ENCODE data around the gene LCE3A. TPM values are rescaled to one million over a fixed set of nuclear protein-coding genes. Genes with fewer than 3 reads are reported as not detected.
A peak's percentile ranks its signal among the peaks of the same experiment; 100 is the strongest.
"Not testable (repeated sequence)": the region's sequence is repeated elsewhere in the genome, so short reads cannot be mapped to it uniquely, and the experiment has no call there.

The LCE3A gene
- not detected in 2 replicates for total RNA-seq (2014; rRNA removed; shearing (Covaris generic); ENCODE audit: low replicate concordance)

GRCh38 chr1:152622803-152623202, at the start of gene LCE3A:
TSS of gene LCE3A (minus strand) at chr1:152623103. CDS start at chr1:152623103, 0 bp downstream.
- in situ Hi-C loops (cut with HindIII; ENCODE audit: low pct_unique_long_range_greater_than_20kb, low sequenced_read_pairs) = no loop called here
- no peak for DNase-seq (ENCODE audit: low read depth)

- DNase-seq (ENCODE audit: low read depth) = no peak
- in situ Hi-C loops (cut with HindIII; ENCODE audit: low pct_unique_long_range_greater_than_20kb, low sequenced_read_pairs) = no loop called here
Measured at GRCh38 chr1:152667648-152668047, 44.7 kb upstream of the LCE3A start.

GRCh38 chr1:152666171-152666570, 43.3 kb upstream of the LCE3A start:
- in situ Hi-C loops (cut with HindIII; ENCODE audit: low pct_unique_long_range_greater_than_20kb, low sequenced_read_pairs); DNase-seq (ENCODE audit: low read depth): not testable (repeated sequence)

GRCh38 chr1:152663098-152663497, 40.2 kb upstream of the LCE3A start, which contains the start of gene LCE2D:
TSS of gene LCE2D (plus strand) at chr1:152663380. CDS start at chr1:152664106, 726 bp downstream.
- in situ Hi-C loops (cut with HindIII; ENCODE audit: low pct_unique_long_range_greater_than_20kb, low sequenced_read_pairs) = no loop called here
- DNase-seq (ENCODE audit: low read depth) = no peak

GRCh38 chr1:152658649-152659048, 35.7 kb upstream of the LCE3A start:
- in situ Hi-C loops (cut with HindIII; ENCODE audit: low pct_unique_long_range_greater_than_20kb, low sequenced_read_pairs) = no loop called here
- DNase-seq (ENCODE audit: low read depth) = no peak

- in situ Hi-C loops (cut with HindIII; ENCODE audit: low pct_unique_long_range_greater_than_20kb, low sequenced_read_pairs) = no loop called here
- no peak for DNase-seq (ENCODE audit: low read depth)
Measured at GRCh38 chr1:152657677-152658076, 34.8 kb upstream of the LCE3A start.

- in situ Hi-C loops (cut with HindIII; ENCODE audit: low pct_unique_long_range_greater_than_20kb, low sequenced_read_pairs) = no loop called here
- DNase-seq (ENCODE audit: low read depth) = no peak
Measured at GRCh38 chr1:152656459-152656858, 33.6 kb upstream of the LCE3A start.

GRCh38 chr1:152654110-152654509, 31.2 kb upstream of the LCE3A start:
- in situ Hi-C loops (cut with HindIII; ENCODE audit: low pct_unique_long_range_greater_than_20kb, low sequenced_read_pairs) = no loop called here
- DNase-seq (ENCODE audit: low read depth) = peak; percentile 50

- no peak for DNase-seq (ENCODE audit: low read depth)
- in situ Hi-C loops (cut with HindIII; ENCODE audit: low pct_unique_long_range_greater_than_20kb, low sequenced_read_pairs) = no loop called here
Measured at GRCh38 chr1:152646656-152647055, 23.8 kb upstream of the LCE3A start.

- in situ Hi-C loops (cut with HindIII; ENCODE audit: low pct_unique_long_range_greater_than_20kb, low sequenced_read_pairs) = no loop called here
- no peak for DNase-seq (ENCODE audit: low read depth)
Measured at GRCh38 chr1:152645146-152645545, 22.2 kb upstream of the LCE3A start.

GRCh38 chr1:152643945-152644344, 21.0 kb upstream of the LCE3A start:
- no peak for DNase-seq (ENCODE audit: low read depth)
- in situ Hi-C loops (cut with HindIII; ENCODE audit: low pct_unique_long_range_greater_than_20kb, low sequenced_read_pairs) = no loop called here

- DNase-seq (ENCODE audit: low read depth) = no peak
- in situ Hi-C loops (cut with HindIII; ENCODE audit: low pct_unique_long_range_greater_than_20kb, low sequenced_read_pairs) = no loop called here
Measured at GRCh38 chr1:152640351-152640750, 17.4 kb upstream of the LCE3A start.

- no peak for DNase-seq (ENCODE audit: low read depth)
- in situ Hi-C loops (cut with HindIII; ENCODE audit: low pct_unique_long_range_greater_than_20kb, low sequenced_read_pairs) = no loop called here
Measured at GRCh38 chr1:152630596-152630995, 7.7 kb upstream of the LCE3A start.

- DNase-seq (ENCODE audit: low read depth) = no peak
- in situ Hi-C loops (cut with HindIII; ENCODE audit: low pct_unique_long_range_greater_than_20kb, low sequenced_read_pairs) = no loop called here
Measured at GRCh38 chr1:152626744-152627143, 3.8 kb upstream of the LCE3A start.

GRCh38 chr1:152623203-152623844, 421 bp upstream of the LCE3A start:
- in situ Hi-C loops (cut with HindIII; ENCODE audit: low pct_unique_long_range_greater_than_20kb, low sequenced_read_pairs) = no loop called here
- DNase-seq (ENCODE audit: low read depth) = no peak

- in situ Hi-C loops (cut with HindIII; ENCODE audit: low pct_unique_long_range_greater_than_20kb, low sequenced_read_pairs) = no loop called here
- DNase-seq (ENCODE audit: low read depth) = no peak
Measured at GRCh38 chr1:152621993-152622392, 910 bp downstream of the LCE3A start.

- in situ Hi-C loops (cut with HindIII; ENCODE audit: low pct_unique_long_range_greater_than_20kb, low sequenced_read_pairs) = no loop called here
- DNase-seq (ENCODE audit: low read depth) = no peak
Measured at GRCh38 chr1:152613511-152613910, 9.4 kb downstream of the LCE3A start, which contains the start of gene LCE3B. TSS of gene LCE3B (plus strand) at chr1:152613811. CDS start at chr1:152613811, 0 bp downstream.

GRCh38 chr1:152599934-152600333, 23.0 kb downstream of the LCE3A start, which contains the start of gene LCE3C:
TSS of gene LCE3C (plus strand) at chr1:152600234. CDS start at chr1:152600732, 498 bp downstream.
- in situ Hi-C loops (cut with HindIII; ENCODE audit: low pct_unique_long_range_greater_than_20kb, low sequenced_read_pairs) = no loop called here
- DNase-seq (ENCODE audit: low read depth) = no peak

GRCh38 chr1:152596986-152597385, 25.9 kb downstream of the LCE3A start:
- in situ Hi-C loops (cut with HindIII; ENCODE audit: low pct_unique_long_range_greater_than_20kb, low sequenced_read_pairs) = no loop called here
- no peak for DNase-seq (ENCODE audit: low read depth)

- no peak for DNase-seq (ENCODE audit: low read depth)
- in situ Hi-C loops (cut with HindIII; ENCODE audit: low pct_unique_long_range_greater_than_20kb, low sequenced_read_pairs) = no loop called here
Measured at GRCh38 chr1:152585586-152585985, 37.3 kb downstream of the LCE3A start.
